GM12801 (cell line): Measurements from ENCODE around the gene CORO6.

Source experiments
- TF ChIP-seq, protein P1 (sequence below): IDR thresholded peaks from one replicate; pipeline ENCODE4 v1.5.1; 2011; ENCODE audit warnings: control low read depth; ENCODE audit not compliant: insufficient read length; ENCODE audit errors: extremely low read depth

The CORO6 gene

DNA sequence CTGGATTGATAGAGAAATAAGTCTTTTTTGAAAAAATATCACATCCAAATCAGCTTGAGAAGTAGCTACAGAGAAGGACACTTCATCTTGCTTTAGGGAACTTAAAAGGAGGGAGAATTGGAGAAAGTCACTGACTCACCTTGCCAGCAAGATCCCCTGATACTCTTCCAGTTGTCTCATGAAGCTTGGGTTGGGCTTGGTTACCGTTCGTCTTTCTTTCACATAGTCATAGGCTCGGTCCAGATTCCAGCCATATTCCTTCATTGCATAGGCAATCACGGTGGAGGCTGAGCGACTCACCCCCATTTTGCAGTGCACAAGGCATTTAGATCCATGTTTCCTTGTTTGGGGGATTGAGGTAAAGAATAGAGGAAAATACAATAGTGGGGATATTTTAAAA, 25.3 kb upstream of the CORO6 start:
- TF ChIP-seq, protein P1, sequence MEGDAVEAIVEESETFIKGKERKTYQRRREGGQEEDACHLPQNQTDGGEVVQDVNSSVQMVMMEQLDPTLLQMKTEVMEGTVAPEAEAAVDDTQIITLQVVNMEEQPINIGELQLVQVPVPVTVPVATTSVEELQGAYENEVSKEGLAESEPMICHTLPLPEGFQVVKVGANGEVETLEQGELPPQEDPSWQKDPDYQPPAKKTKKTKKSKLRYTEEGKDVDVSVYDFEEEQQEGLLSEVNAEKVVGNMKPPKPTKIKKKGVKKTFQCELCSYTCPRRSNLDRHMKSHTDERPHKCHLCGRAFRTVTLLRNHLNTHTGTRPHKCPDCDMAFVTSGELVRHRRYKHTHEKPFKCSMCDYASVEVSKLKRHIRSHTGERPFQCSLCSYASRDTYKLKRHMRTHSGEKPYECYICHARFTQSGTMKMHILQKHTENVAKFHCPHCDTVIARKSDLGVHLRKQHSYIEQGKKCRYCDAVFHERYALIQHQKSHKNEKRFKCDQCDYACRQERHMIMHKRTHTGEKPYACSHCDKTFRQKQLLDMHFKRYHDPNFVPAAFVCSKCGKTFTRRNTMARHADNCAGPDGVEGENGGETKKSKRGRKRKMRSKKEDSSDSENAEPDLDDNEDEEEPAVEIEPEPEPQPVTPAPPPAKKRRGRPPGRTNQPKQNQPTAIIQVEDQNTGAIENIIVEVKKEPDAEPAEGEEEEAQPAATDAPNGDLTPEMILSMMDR, result no peak

DNA sequence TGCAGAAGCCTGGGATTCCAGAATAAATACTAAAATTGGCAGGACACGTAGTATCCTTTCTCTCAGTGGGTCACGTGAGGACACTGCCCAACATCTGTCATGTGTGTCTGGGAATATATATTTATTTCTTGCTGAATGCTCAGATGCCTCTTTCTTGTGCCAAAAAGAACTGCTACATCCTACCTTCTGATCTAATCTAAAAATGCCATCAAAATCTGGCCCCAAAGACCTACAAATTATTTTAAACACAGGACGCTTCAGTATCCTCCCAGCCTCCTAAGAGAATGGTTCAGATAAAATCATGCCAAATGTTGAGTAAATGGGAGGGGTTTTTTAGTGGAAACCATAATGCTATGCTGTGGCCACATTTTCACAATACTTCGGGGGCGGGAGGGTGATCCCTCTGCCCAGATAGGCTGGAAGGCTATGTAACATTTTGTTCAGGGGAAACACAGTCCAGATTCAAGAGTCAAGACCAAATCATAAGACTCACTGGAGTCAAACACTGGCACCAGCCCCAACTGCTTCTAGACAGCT, 22.9 kb upstream of the CORO6 start:
- TF ChIP-seq, protein P1, result no peak

GRCh38 chr17:29643817-29644160, 21.1 kb upstream of the CORO6 start:
- TF ChIP-seq, protein P1, result no peak

DNA sequence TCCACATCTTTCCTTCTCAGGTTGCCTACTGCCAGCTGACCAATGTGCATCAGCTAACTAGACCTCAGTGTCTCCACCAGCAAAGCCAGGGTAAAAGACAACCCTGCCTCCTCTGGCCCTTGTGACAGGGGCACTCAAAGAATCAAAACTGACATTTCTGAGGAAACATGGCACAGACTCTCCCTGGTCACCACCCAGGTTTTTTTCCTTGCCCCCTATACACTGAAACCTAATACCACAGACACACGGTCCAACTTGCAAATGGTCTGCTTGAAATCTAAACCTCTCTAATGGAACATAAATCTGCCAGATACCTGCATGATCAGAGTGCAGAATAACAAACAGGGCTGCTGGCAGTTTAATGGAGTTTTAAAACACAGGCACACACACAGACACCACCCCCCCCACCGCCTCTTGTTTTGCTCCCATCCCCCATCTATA, 19.5 kb upstream of the CORO6 start:
- TF ChIP-seq, protein P1, result no peak

DNA sequence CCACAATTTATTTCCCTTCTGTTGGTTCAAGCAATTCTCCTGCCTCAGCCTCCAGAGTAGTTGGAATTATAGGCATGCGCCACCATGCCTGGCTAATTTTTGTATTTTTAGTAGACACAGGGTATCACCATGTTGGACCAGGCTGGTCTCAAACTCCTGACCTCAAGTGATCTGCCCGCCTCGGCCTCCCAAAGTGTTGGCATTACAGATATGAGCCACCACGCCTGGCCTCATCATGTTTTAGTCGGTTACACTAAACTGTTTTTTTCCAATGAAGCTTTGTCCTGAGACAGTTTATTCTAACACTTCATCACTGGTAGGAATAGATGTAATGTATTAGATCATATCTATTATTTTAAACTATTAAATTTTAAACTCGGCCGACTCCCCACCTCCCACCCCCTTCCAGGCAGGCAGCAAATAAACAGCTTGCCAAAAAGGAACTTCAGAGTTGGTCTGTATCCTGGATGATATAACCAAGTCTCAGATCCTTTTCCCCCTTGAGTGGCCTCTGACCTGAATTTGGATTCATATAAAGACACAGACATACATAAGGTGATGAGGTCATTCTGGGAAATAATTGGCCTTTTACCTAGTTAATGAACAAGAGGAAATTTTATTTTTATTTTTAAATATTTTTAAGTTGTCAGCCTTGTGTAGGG, 18.4 kb upstream of the CORO6 start:
- TF ChIP-seq, protein P1, result no peak

DNA sequence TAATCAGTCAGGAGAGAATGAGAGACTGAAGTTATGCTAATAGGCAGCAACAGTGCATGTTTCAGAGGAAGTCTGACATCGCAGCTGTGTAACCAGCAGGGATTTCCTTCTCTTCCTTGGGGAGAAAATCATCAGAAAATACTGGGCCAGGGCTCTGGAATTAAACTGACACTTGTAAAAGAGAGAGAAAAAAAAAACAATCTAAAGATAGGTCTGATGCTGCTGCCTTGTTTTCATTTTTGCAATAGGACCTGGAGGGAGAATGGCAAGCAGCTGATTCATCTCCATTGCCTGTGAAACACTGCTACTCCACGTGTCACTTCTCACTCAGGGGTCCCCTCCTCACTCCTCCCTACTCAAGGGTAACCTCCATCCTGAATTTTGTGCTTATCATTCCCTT, 17.7 kb upstream of the CORO6 start:
- TF ChIP-seq, protein P1, result no peak

DNA sequence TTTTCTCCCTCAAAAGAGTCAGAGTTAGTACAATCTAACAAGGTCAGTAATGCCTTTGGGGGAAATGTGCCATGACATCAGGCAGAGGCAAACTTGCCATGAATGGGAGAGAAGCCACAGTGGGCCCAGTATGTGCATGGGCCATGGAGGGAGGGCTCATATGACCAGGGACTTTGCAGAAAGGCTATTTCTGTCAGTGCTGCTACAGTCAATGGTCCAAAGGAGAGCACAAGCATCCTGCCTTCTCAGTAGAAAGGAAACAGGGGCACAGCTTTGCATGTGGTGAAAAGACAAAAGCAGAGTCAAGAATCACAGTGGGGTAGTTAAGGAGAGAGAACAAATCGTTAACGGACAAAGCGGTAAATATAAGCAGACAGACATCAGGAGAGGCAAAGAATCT, 11.2 kb upstream of the CORO6 start:
- TF ChIP-seq, protein P1, result no peak
